ENCODE data around the gene LETM1.
A peak's percentile ranks its signal among the peaks of the same experiment; 100 is the strongest.

Gene LETM1
- total RNA-seq: 52.0 to 64.5 (median 57.5) reads per million in 4 donors

DNA sequence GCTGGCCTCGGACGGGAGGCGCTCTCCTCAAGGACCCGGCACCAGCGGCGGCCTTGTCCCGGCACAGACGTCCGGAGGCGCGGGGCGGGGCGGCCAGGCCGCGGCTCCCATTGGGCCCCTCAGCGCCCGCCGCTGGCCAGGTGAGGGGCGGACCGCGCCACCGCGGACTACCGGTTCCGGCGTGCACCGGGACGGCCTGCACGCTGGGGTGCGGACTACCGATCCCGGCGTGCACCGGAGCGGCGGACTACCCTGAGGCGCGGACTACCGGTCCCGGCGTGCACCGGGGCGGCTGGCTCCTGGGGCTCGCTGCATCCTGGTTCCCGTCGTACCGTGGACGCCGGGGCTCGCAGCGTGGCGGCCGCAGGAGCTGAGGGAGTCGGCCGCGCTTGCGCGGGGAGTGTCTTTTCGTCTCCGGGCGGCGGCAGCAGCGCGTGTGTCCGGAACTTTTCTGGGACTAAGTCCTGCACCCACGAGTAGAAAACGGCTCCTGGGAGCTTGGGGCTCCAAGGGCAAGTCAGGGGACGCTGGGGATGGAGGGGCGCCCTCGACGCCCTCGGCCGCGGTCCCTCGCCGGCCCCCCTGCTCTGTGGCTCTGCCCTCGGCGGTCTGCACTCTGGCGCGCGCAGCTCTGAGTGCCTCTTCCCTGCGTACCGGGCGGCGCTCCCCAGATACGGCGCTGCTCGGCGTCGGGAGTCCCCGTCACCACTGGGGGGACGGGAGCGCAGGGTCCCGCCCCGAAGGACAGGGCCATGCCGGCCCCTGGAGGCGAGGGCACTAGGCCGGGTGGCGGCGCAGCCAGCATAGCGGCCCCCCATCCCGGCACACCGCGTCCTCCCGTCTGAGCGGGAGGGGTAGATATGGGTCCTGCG lies at the start of gene LETM1:
TSS of gene LETM1 (minus strand) at position 86 of the 872 bp plus-strand sequence. CDS start 206 bp downstream, outside the sequence.
- peak; percentile 85 to 96 (median 88) for DNase-seq

DNA sequence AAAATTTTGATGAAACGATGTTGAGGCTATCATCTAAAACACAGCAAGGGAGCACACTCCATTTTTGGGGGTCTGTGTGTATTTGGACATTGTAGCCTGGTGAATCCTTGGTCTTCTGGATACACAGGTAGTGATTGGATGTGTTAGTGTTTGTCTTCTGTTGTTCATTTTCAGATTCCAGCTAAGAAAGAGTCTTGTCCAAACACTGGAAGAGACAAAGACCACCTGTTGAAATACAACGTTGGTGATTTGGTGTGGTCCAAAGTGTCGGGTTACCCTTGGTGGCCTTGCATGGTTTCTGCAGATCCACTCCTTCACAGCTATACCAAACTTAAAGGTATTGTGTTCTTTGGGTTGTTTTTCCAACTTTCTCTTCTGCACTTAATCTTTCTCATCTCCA lies 48.1 kb upstream of the LETM1 start:
- DNase-seq: no peak

- DNase-seq: no peak
These were observed 47.1 kb upstream of the LETM1 start for GRCh38 chr4:1903035-1903434.

DNA sequence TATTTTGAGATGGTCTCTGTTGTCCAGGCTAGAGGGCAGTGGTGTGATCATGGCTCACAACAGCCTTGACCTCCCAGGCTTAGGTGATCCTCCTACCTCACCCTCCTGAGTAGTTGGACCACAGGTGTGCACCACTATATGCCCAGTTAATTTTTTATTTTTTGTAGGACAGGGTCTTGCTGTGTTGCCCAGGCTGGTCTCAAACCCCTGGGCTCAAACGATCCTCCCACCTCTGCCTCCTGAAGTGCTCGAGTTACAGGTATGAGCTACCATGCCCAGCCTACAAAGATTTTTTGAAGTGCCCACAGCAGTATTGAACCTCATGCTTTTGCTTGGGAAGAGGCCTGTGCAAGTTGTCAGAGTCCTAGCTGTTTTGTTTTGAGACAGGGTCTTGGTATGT lies 46.3 kb upstream of the LETM1 start:
- no peak for DNase-seq

DNA sequence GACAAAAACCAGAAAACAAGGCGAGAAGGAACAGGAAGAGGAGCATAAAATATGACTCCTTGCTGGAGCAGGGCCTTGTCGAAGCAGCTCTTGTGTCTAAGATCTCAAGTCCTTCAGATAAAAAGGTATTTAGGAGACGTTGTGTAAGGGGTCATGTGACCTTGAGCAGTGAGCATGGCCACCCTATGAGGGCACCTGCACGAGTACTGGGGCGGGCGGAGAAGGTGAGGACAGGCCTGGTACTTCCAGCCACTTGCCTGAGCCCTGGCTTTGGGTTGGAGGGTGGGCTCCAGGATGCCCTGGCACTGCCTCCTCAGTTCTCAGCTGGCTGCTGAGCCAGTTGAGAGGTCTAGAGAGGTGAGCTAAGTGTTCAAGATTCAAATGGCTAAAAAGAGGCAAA lies 45.2 kb upstream of the LETM1 start:
- no peak for DNase-seq

- DNase-seq: no peak
These were observed 44.7 kb upstream of the LETM1 start for GRCh38 chr4:1900624-1901023.

DNA sequence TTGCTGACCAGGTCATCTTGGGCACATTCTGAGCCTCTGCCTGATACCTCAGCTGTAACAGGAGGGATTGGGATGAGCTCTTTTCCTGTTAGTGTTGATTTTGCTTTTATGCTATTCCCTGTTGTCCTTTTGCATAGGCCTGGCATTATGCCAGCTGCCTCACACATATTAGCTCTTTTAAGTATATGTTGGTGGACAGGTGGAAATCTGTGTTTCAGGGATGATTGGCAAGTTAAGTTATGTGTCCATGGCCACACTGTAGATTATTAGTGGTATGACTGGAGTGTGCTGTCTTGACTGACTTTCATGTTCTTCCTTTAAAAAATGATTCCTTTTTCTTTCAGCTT lies 44.1 kb upstream of the LETM1 start:
- no peak for DNase-seq

- DNase-seq: peak; percentile 38 to 75 (median 61)
These were observed 43.5 kb upstream of the LETM1 start for GRCh38 chr4:1899149-1900086.

DNA sequence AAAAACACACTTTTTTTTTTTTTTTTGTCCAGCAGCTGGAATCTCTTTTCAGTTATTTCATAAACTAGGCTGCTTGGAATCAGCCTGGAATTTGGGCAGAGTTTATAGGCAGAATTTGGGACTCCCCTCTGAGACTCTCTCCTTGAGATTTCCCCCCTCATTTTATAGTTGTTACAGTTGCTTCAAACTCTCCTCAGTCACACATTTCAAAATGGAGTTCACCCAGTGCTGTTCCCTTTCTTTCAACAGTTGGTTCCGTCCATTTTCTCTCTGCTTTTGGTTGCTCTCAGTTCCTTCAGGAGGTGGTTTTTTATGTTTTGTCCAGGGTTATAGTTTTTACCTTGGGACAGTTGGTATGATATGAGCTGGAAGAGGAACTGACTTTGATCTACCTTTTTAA lies 42.7 kb upstream of the LETM1 start:
- DNase-seq: no peak

DNA sequence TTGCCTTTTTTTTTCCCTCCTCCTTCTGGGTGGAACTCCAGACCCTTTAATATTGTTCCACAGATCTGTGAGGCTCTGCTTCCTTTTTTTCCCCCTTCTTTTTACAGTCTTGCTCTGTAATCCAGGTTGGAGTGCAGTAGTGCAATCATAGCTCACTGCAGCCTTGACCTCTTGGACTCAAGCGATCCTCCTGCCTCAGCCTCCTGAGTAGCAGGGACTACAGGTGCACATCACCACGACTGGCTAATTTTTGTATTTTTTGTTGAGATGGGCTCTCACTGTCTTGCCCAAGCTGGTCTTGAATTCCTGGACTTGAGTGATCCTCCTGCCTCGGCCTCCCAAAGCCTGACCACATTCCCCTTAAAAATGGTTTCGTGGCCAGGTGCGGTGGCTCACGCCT lies 42.1 kb upstream of the LETM1 start:
- no peak for DNase-seq

- no peak for DNase-seq
These were observed 40.7 kb upstream of the LETM1 start for GRCh38 chr4:1896658-1896991.

DNA sequence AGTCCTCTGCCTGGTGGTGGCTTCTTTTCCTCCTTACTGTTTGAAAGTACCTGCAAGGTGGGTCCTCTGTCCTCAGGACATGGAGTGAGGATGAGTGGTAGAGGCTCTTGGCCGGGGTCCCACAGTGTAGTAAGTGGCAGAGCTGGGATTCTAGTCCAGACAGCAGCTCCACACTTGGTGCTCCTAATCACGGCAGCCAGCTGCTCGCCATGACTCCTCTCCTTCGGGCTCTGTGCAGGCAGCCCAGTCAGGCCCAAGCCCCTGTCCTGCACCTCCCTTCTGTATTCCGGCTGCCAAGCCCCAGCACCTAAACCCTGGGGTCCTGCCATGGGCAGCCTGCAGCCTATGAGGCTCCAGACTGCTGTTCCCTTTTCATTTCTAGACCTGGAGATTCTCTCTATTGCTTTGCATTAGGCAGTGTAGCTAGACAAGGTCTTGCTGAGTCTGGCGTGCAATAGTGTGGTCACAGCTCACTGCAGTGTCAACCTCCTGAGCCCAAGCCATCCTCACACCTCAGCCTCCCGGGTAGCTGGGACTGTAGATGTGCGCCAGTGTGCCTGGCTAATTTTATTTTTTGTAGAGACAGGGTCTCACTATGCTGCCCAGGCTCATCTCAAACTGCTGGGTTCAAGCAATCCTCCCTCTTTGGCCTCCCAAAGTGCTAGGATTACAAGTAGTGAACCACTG lies 40.2 kb upstream of the LETM1 start:
- no peak for DNase-seq

DNA sequence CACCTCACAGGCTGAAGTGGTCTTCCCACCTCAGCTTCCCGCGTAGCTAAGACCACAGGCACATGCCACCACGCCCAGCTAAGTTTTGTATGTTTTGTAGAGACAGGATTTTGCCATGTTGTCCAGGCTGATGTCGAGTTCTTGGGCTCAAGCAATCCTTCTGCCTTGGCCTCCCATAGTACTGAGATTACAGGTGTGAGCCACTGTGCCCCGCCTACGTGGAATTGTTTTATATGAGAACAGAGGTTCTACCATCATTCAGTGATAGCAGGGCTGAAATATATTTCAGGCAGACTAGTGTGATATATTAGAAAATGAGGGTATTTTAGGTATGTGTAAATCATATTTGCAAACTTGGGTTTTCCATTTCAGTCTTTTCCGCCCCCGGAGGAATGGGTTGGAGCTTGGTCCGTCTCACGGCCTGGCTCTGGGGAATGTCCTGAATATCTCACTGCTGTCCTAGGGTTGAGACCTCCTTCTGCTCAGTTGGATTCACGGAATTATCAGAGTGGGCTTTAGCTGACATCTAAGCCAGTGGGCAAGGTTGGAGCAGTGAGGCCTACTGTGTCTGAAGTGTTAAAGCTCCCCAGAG lies 35.1 kb upstream of the LETM1 start:
- DNase-seq: no peak

DNA sequence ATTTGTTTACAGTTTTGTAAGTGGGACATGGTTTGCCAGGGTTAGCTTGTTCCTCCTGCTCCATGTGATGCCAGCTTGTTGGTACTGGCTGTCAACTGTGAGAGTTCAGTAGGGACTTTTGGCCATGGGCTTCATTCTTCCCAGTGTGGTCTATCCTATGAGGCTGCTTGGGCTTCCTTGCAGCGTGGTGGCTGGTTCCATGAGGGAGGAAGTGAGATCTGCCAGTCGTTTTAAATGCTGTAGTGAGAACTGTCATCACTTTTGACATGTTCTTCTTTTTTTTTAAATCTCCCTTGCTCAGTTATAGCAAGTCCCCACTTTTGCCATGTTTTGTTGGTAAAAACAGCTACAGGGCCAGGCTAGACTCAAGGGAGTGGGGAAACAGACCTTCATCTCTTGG lies 31.1 kb upstream of the LETM1 start:
- DNase-seq: no peak

DNA sequence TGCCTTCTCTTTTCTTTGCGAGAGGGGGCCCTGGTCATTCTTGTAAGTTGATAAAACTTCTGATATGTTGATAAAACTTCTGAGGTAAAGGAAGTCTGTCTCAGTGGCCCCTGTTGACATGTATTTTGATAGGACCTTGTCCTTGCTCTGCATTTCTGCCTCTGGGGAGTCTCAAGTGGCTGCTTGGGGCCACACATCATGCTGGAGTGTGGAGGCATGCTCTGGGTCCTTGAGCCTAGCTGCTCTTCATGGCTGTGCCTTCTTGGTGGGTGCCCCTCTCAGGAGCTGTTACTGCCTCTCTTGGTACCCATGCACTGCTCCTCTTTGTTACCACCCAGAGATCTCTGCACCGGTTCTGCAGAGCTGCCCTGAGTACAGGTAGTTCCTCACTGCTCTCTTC lies 29.5 kb upstream of the LETM1 start:
- no peak for DNase-seq

- DNase-seq: no peak
These were observed 27.6 kb upstream of the LETM1 start for GRCh38 chr4:1883583-1883982.

GRCh38 chr4:1882850-1883271 lies 26.9 kb upstream of the LETM1 start:
- no peak for DNase-seq

DNA sequence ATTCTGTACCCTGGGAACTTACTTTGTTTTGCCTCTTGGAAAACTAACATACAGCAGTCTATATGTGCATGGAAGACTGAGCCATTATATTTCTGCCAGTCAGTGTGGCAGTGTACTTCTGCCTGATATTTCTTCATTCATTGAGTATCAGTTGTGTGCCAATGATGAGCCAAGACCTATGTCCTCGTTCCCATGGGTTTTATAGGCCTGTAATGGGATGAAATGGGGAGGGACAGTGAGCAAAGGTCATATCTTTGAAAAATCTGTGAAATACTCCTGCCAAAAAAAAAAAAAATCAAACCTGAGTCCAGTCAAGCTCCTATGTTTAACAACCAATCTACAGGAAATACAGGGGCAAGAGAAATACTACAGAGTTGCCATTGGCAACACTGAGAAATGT lies 24.4 kb upstream of the LETM1 start:
- no peak for DNase-seq

DNA sequence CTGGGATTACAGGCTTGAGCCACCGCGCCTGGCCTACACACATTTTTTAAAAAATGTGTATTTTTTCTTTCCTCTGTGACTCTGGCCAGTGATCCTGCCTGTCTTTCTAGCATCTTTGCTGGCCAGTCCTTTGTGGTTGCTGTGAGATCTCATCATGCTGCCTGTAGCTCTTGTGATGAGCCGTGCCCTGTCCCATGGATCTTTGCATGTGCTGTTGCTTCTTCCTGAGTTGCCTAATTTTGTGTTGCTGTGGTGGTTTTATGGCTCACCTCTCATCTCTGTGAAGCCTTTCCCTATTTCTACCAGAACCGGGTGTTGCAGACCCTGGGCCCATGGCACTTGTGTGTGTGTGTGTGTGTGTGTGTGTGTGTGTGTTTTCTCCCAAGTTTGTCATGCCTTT lies 23.5 kb upstream of the LETM1 start:
- no peak for DNase-seq

DNA sequence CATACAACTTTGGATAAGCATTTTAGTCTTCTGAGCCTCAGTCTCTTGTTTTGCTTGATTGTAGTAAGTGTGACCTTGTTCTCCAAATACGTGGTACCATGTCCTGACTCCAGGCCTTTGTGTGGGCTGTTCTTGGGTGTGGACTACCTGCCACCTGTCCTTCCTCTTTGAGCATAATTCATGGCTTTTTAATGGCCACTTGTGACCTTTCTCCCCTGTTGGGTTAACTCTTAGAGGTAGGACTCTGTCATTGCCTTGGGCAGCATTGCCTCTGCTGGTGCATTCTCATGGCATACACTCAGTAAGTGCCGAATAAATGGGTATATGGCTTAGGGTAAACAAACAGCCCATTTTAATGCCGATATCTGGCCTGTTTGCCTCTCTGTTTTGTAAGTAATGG lies 18.2 kb upstream of the LETM1 start:
- DNase-seq: no peak

- no peak for DNase-seq
These were observed 17.8 kb upstream of the LETM1 start for GRCh38 chr4:1873776-1874175.

DNA sequence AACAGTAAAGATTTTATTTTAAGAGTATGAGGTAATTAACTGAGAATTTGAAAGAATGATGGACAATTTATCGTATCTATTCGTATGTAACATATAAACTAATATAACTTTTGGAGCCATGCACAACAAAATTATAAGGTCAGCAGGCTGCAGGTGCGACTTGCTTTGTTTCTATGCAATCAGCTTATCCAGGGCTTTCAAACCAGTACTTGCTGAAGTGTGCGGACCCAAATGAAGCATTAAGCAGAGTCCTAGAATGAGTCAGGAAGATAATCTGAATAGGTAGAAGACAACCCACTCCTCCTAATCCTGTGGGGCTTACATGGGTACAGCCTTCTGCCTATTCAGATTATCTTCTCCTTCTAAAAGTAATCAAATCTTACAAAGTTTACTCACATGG lies 17.3 kb upstream of the LETM1 start:
- DNase-seq: peak in 1 of 5 donors; percentile 35

GRCh38 chr4:1872870-1873269 lies 16.9 kb upstream of the LETM1 start:
- peak in 1 of 5 donors; percentile 83 for DNase-seq
